ENCODE measurements around the gene SPATA12.

The SPATA12 gene

GRCh38 chr3:57066471-57066870, 6.0 kb downstream of the SPATA12 start:
- no peaks in the 10 kb centered on the region for H3K27me3 ChIP-seq
- no peaks in the 10 kb centered on the region for H3K36me3 ChIP-seq
- peaks cover 45 to 53% of the 10 kb centered on the region in 2 experiments for H3K4me1 ChIP-seq (ENCODE audit: control insufficient read depth in 1 of 2, insufficient read depth in 1 of 2, low read depth in 1 of 2, low read length in 1 of 2)
- no peak for TF ChIP-seq CTCF (IDR thresholded peaks at IDR 0.05)
- no peak overlapping the region for H3K4me3 ChIP-seq (ENCODE audit: low read depth in 1 of 2, low read length in 1 of 2)
- no peak overlapping the region for H3K27ac ChIP-seq
- H3K9me3 ChIP-seq: no peaks in the 10 kb centered on the region

GRCh38 chr3:57068437-57069089, 8.1 kb downstream of the SPATA12 start:
- H3K4me3 ChIP-seq (ENCODE audit: low read depth in 1 of 2, low read length in 1 of 2): no peak overlapping the region
- no peaks in the 10 kb centered on the region for H3K9me3 ChIP-seq
- H3K36me3 ChIP-seq: no peaks in the 10 kb centered on the region
- no peak for TF ChIP-seq CTCF (IDR thresholded peaks at IDR 0.05)
- H3K27me3 ChIP-seq: no peaks in the 10 kb centered on the region
- peaks cover 32 to 37% of the 10 kb centered on the region in 2 experiments for H3K4me1 ChIP-seq (ENCODE audit: control insufficient read depth in 1 of 2, insufficient read depth in 1 of 2, low read depth in 1 of 2, low read length in 1 of 2)
- peak overlapping the region; percentile 57 for H3K27ac ChIP-seq

GRCh38 chr3:57069503-57069902, 9.0 kb downstream of the SPATA12 start:
- Histone ChIP-seq H3K27me3 (no peaks in the 10 kb centered on the region), H3K27ac (no peak overlapping the region), H3K4me1 (ENCODE audit: control insufficient read depth in 1 of 2, insufficient read depth in 1 of 2, low read depth in 1 of 2, low read length in 1 of 2) (peaks cover 23 to 28% of the 10 kb centered on the region in 2 experiments), H3K36me3 (no peaks in the 10 kb centered on the region), H3K4me3 (ENCODE audit: low read depth in 1 of 2, low read length in 1 of 2) (no peak overlapping the region), H3K9me3 (no peaks in the 10 kb centered on the region)
- TF ChIP-seq CTCF (IDR thresholded peaks at IDR 0.05): no peak

- TF ChIP-seq CTCF (IDR thresholded peaks at IDR 0.05): no peak
- Histone ChIP-seq H3K4me1 (ENCODE audit: control insufficient read depth in 1 of 2, insufficient read depth in 1 of 2, low read depth in 1 of 2, low read length in 1 of 2) (peaks cover 13 to 15% of the 10 kb centered on the region in 2 experiments), H3K27ac (no peak overlapping the region), H3K4me3 (ENCODE audit: low read depth in 1 of 2, low read length in 1 of 2) (no peak overlapping the region), H3K36me3 (no peaks in the 10 kb centered on the region), H3K27me3 (peaks cover 26% of the 10 kb centered on the region), H3K9me3 (no peaks in the 10 kb centered on the region)
Measured at GRCh38 chr3:57073628-57074027, 13.2 kb downstream of the SPATA12 start.

GRCh38 chr3:57074135-57074534, 13.7 kb downstream of the SPATA12 start:
- H3K4me3 ChIP-seq (ENCODE audit: low read depth in 1 of 2, low read length in 1 of 2): no peak overlapping the region
- TF ChIP-seq CTCF (IDR thresholded peaks at IDR 0.05): no peak
- H3K9me3 ChIP-seq: no peaks in the 10 kb centered on the region
- no peak overlapping the region for H3K27ac ChIP-seq
- peaks cover 31% of the 10 kb centered on the region for H3K27me3 ChIP-seq
- peaks cover 13 to 14% of the 10 kb centered on the region in 2 experiments for H3K4me1 ChIP-seq (ENCODE audit: control insufficient read depth in 1 of 2, insufficient read depth in 1 of 2, low read depth in 1 of 2, low read length in 1 of 2)
- H3K36me3 ChIP-seq: no peaks in the 10 kb centered on the region

All from neutrophil (primary cell).